GDM1 (cell line): ENCODE results near the gene RYR1.
"Not testable (repeated sequence)": the region's sequence is repeated elsewhere in the genome, so short reads cannot be mapped to it uniquely, and the experiment has no call there.

Experiments used
- DNase-seq: peaks from one replicate; lab custom pipeline; 2025; lab: John Stamatoyannopoulos, UW

RYR1 gene

GRCh38 chr19:38400361-38400760, 33.1 kb upstream of the RYR1 start:
- DNase-seq, result no peak

GRCh38 chr19:38401148-38401547, 32.3 kb upstream of the RYR1 start:
- DNase-seq, result no peak

- DNase-seq, result no peak
Observed at GRCh38 chr19:38402623-38402966, 30.9 kb upstream of the RYR1 start.

- DNase-seq, result peak; percentile 94
Observed at GRCh38 chr19:38402967-38403674, 30.4 kb upstream of the RYR1 start, which contains the start of gene FAM98C. TSS of gene FAM98C (plus strand) at chr19:38403093. CDS start at chr19:38403154, 61 bp downstream.

GRCh38 chr19:38404858-38405257, 28.6 kb upstream of the RYR1 start:
- no peak for DNase-seq

- DNase-seq, result no peak
Observed at GRCh38 chr19:38405276-38405675, 28.2 kb upstream of the RYR1 start.

- DNase-seq, result no peak
Observed at GRCh38 chr19:38409631-38410133, 23.8 kb upstream of the RYR1 start.

GRCh38 chr19:38410407-38410806, 23.1 kb upstream of the RYR1 start:
- DNase-seq, result not testable (repeated sequence)

- DNase-seq, result no peak
Observed at GRCh38 chr19:38411041-38411712, 22.3 kb upstream of the RYR1 start.

- not testable (repeated sequence) for DNase-seq
Observed at GRCh38 chr19:38411898-38412297, 21.6 kb upstream of the RYR1 start.

GRCh38 chr19:38412491-38412890, 21.0 kb upstream of the RYR1 start:
- DNase-seq, result no peak

- DNase-seq, result no peak
Observed at GRCh38 chr19:38412961-38413360, 20.5 kb upstream of the RYR1 start.

- no peak for DNase-seq
Observed at GRCh38 chr19:38413416-38413815, 20.1 kb upstream of the RYR1 start.

GRCh38 chr19:38417146-38417543, 16.3 kb upstream of the RYR1 start:
- no peak for DNase-seq

GRCh38 chr19:38417544-38418506, 15.7 kb upstream of the RYR1 start:
- DNase-seq, result no peak

GRCh38 chr19:38420935-38421334, 12.6 kb upstream of the RYR1 start:
- no peak for DNase-seq

- no peak for DNase-seq
Observed at GRCh38 chr19:38421856-38422255, 11.6 kb upstream of the RYR1 start.

- DNase-seq, result no peak
Observed at GRCh38 chr19:38422438-38422837, 11.1 kb upstream of the RYR1 start.

GRCh38 chr19:38424272-38424671, 9.2 kb upstream of the RYR1 start:
- no peak for DNase-seq

- no peak for DNase-seq
Observed at GRCh38 chr19:38425222-38425809, 8.2 kb upstream of the RYR1 start.

- DNase-seq, result peak; percentile 89
Observed at GRCh38 chr19:38425810-38426466, 7.6 kb upstream of the RYR1 start, which contains the start of gene RASGRP4. TSS of gene RASGRP4 (minus strand) at chr19:38426219. CDS start at chr19:38426091, 128 bp downstream.
